HCT116 (cell line): Measurements from ENCODE around the gene MAPK8. TPM values are rescaled to one million over a fixed set of nuclear protein-coding genes. Genes with fewer than 3 reads are reported as not detected.

ENCODE experiments used
- ATAC-seq: fragments of 200-7000 bp; cut with Tn5 transposase; 2 replicates; pipeline ENCODE4 v1.9.1; 2020; ENCODE audit warnings: mild to moderate bottlenecking, moderate library complexity
- BruUV-seq: library from RNA; stranded (reverse); fragments of 400-500 nt; replicated peaks from 2 replicates; lab custom pipeline; 2021; lab: Mats Ljungman, UMichigan
- CTCF ChIA-PET: fragments of 300-600 bp; sonication (Branson Sonifier 250); formaldehyde crosslinking; loops from one replicate; lab custom pipeline; 2021; ENCODE audit warnings: antibody characterized with exemption; lab: Charles Lee
- POLR2A ChIA-PET: fragments of 300-600, 350-600 bp; sonication (Branson Sonifier 250); formaldehyde crosslinking; loops from one replicate; lab custom pipeline; 2021; ENCODE audit warnings: antibody characterized with exemption; lab: Charles Lee
- RAD21 ChIA-PET, 2 experiments: fragments of 300-600 bp; sonication (Branson Sonifier 250); formaldehyde crosslinking; loops; one replicate each; lab custom pipeline; 2023; ENCODE audit warnings: low total read pairs in 2 of 2; ENCODE audit not compliant: uncharacterized antibody in 2 of 2, unreplicated experiment in 2 of 2, low non-redundant PET in 1 of 2; lab: Charles Lee
- DNase-seq: peaks from one replicate; pipeline ENCODE4 v3.0.0-alpha.2; 2010; ENCODE audit warnings: low read depth, low spot score
- H2AFZ ChIP-seq: fragments of 200-600 bp; shearing (Covaris generic), sonication (generic); 2 replicates; pipeline ENCODE4 v1.6.1; 2017; ENCODE audit warnings: low read depth, mixed run types, mixed read lengths, antibody characterized with exemption, low read length; ENCODE audit not compliant: poor library complexity, severe bottlenecking
- H3K27ac ChIP-seq: 2 replicates; pipeline ENCODE4 v1.5.1; 2012; ENCODE audit warnings: low read depth, low read length
- H3K27me3 ChIP-seq: fragments of 200-600 bp; sonication (generic); 2 replicates; pipeline ENCODE4 v1.6.1; 2016; ENCODE audit warnings: mixed run types, low read length, mixed read lengths; ENCODE audit not compliant: insufficient read depth
- H3K36me3 ChIP-seq, 2 experiments: fragments of 200-500 bp in 1 of 2; fragments of 200-600 bp in 1 of 2; sonication (Bioruptor generic) in 1 of 2; sonication (generic) in 1 of 2; 2 replicates each; pipeline versions ENCODE4 v1.5.1 to v1.6.1; 2014 to 2016; ENCODE audit warnings: low read length in 2 of 2, inconsistent platforms in 1 of 2, mixed read lengths in 1 of 2, mixed run types in 1 of 2; ENCODE audit not compliant: insufficient read depth in 2 of 2, control insufficient read depth in 1 of 2
- H3K4me1 ChIP-seq, 2 experiments: fragments of 200-600 bp in 1 of 2; sonication (generic) in 1 of 2; 2 replicates each; pipeline versions ENCODE4 v1.5.1 to v1.6.1; 2012 to 2017; ENCODE audit warnings: low read length in 2 of 2, inconsistent platforms in 1 of 2, mild to moderate bottlenecking in 1 of 2, mixed read lengths in 1 of 2, mixed run types in 1 of 2, moderate library complexity in 1 of 2; ENCODE audit not compliant: insufficient read depth in 2 of 2, control insufficient read depth in 1 of 2
- H3K4me2 ChIP-seq: fragments of 200-600 bp; sonication (generic); 2 replicates; pipeline ENCODE4 v1.6.1; 2017; ENCODE audit warnings: mixed run types, low read length, mixed read lengths
- H3K4me3 ChIP-seq, 2 experiments: fragments of 200-600 bp in 1 of 2; sonication (generic) in 1 of 2; replicated peaks in 1 of 2; 2 replicates each; pipeline ENCODE4 v1.5.1; 2011 to 2016; ENCODE audit warnings: low read length in 2 of 2, control low read depth in 1 of 2, low read depth in 1 of 2, mild to moderate bottlenecking in 1 of 2, mixed read lengths in 1 of 2, mixed run types in 1 of 2
- H3K79me2 ChIP-seq: fragments of 200-600 bp; sonication (generic); 2 replicates; pipeline ENCODE4 v1.6.1; 2017; ENCODE audit warnings: mild to moderate bottlenecking, mixed run types, low read length, moderate library complexity, mixed read lengths; ENCODE audit not compliant: insufficient read depth
- H3K9ac ChIP-seq: fragments of 200-600 bp; sonication (generic); 2 replicates; pipeline ENCODE4 v1.6.1; 2016; ENCODE audit warnings: low read length, mixed read lengths
- H3K9me2 ChIP-seq: fragments of 200-600 bp; sonication (generic), shearing (Covaris generic); 2 replicates; pipeline ENCODE4 v1.6.1; 2017; ENCODE audit warnings: mixed run types, mild to moderate bottlenecking, moderate library complexity; ENCODE audit not compliant: insufficient read depth
- H3K9me3 ChIP-seq, 2 experiments: fragments of 200-500 bp in 1 of 2; fragments of 200-600 bp in 1 of 2; sonication (Bioruptor generic) in 1 of 2; sonication (generic) in 1 of 2; 2 replicates each; pipeline ENCODE4 v1.6.1; 2014 to 2017; ENCODE audit warnings: low read length in 2 of 2, mixed read lengths in 2 of 2, inconsistent platforms in 1 of 2, low read depth in 1 of 2, mild to moderate bottlenecking in 1 of 2, mixed run types in 1 of 2, moderate library complexity in 1 of 2; ENCODE audit not compliant: control insufficient read depth in 1 of 2, insufficient read depth in 1 of 2
- H4K20me1 ChIP-seq: fragments of 200-600 bp; sonication (generic), shearing (Covaris generic); 2 replicates; pipeline ENCODE4 v1.6.1; 2017; ENCODE audit warnings: mixed run types, mild to moderate bottlenecking, moderate library complexity; ENCODE audit not compliant: insufficient read depth
- CBX3 ChIP-seq: IDR thresholded peaks from 2 replicates; pipeline ENCODE4 v1.6.1; 2012; ENCODE audit warnings: low read depth
- CEBPB ChIP-seq: IDR thresholded peaks from 2 replicates; pipeline ENCODE4 v1.6.1; 2012; ENCODE audit warnings: low read depth
- EGR1 ChIP-seq: IDR thresholded peaks from 2 replicates; pipeline ENCODE4 v1.6.1; 2012; ENCODE audit warnings: low read depth
- ELF1 ChIP-seq: IDR thresholded peaks from 2 replicates; pipeline ENCODE4 v1.6.1; 2012; ENCODE audit warnings: low read depth, borderline replicate concordance
- EZH2 ChIP-seq: fragments of 200-600 bp; sonication (generic); IDR thresholded peaks from 2 replicates; pipeline ENCODE4 v1.6.1; 2017; ENCODE audit warnings: antibody characterized with exemption, mixed run types
- FOSL1 ChIP-seq: IDR thresholded peaks from 2 replicates; pipeline ENCODE4 v1.6.1; 2012; ENCODE audit warnings: low read depth
- JUND ChIP-seq: IDR thresholded peaks from 2 replicates; pipeline ENCODE4 v1.6.1; 2012
- POLR2A ChIP-seq: IDR thresholded peaks from 2 replicates; pipeline ENCODE4 v1.7.0; 2011; ENCODE audit warnings: borderline replicate concordance; ENCODE audit not compliant: insufficient read depth, insufficient read length; ENCODE audit errors: extremely low read depth
- POLR2AphosphoS5 ChIP-seq: IDR thresholded peaks from 2 replicates; pipeline ENCODE4 v1.6.1; 2011; ENCODE audit warnings: mild to moderate bottlenecking, low read depth, low read length, moderate library complexity
- SP1 ChIP-seq: IDR thresholded peaks from 2 replicates; pipeline ENCODE4 v1.6.1; 2012; ENCODE audit warnings: low read depth
- YY1 ChIP-seq: IDR thresholded peaks from 2 replicates; pipeline ENCODE4 v1.6.1; 2011; ENCODE audit warnings: low read length, low read depth, moderate library complexity, mild to moderate bottlenecking; ENCODE audit not compliant: insufficient replicate concordance; ENCODE audit errors: extremely low read depth
- ZBTB33 ChIP-seq: IDR thresholded peaks from 2 replicates; pipeline ENCODE4 v1.6.1; 2011; ENCODE audit warnings: mild to moderate bottlenecking, low read length, moderate library complexity; ENCODE audit not compliant: insufficient replicate concordance; ENCODE audit errors: extremely low read depth
- ZFX ChIP-seq: fragments of 450-650 bp; IDR thresholded peaks from 2 replicates; pipeline ENCODE4 v1.6.1; 2017
- intact Hi-C: fragments of 100-400 bp; cut with micrococcal nuclease; formaldehyde crosslinking; loops from 2 replicates; pipeline ENCODE4 v1.10.0; 2022
- total RNA-seq: library from RNA; stranded (reverse); gene quantifications from one replicate; pipeline ENCODE4 v1.2.1, GENCODE V29; 2021; ENCODE audit not compliant: unreplicated experiment
- TF ChIP-seq, protein P1 (sequence below): IDR thresholded peaks from 2 replicates; pipeline ENCODE4 v1.6.1; 2012
- TF ChIP-seq, protein P2 (sequence below): IDR thresholded peaks from 2 replicates; pipeline ENCODE4 v1.6.1; 2012; ENCODE audit warnings: low read depth

Gene MAPK8
- total RNA-seq, 1 experiment from 2014 or later, result 71.0 TPM

DNA sequence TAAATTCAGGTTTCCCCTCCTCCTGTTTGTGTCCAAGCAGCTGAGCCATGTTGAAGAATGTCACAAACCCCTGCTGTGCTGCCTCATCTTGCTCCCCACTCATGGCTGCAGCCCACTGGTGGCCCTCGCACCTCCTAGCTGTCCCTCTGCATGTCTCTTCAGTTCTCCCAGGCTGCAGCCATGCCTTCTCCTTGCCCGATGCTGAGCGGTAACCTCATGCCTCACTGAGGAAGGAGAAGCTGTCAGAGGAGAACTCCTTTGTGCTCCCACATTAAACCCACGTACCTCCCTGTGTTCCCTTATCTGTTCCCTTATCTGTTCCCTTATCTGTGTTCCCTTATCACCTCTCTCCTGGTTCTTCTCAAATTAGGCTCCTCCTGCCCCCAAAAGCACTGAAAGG is 21.7 kb upstream of the MAPK8 start:
- Histone ChIP-seq H3K27me3 (no peaks in the 10 kb centered on the region), H3K9ac (no peak overlapping the region), H3K79me2 (no peaks in the 10 kb centered on the region), H3K27ac (no peak overlapping the region), H4K20me1 (no peaks in the 10 kb centered on the region), H3K4me2 (no peak overlapping the region), H3K4me1 (peaks cover 1 to 5% of the 10 kb centered on the region in 2 experiments; a peak in 2 of 4 replicates), H3K9me3 (peaks cover 0 to 4% of the 10 kb centered on the region in 2 experiments; a peak in 1 of 4 replicates), H3K36me3 (no peaks in the 10 kb centered on the region), H3K4me3 (no peak overlapping the region), H2AFZ (no peak overlapping the region), H3K9me2 (no peaks in the 10 kb centered on the region)
- no peak for TF ChIP-seq YY1
- TF ChIP-seq, protein P1, sequence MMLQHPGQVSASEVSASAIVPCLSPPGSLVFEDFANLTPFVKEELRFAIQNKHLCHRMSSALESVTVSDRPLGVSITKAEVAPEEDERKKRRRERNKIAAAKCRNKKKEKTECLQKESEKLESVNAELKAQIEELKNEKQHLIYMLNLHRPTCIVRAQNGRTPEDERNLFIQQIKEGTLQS, result no peak
- no peak for TF ChIP-seq FOSL1
- ATAC-seq, result no peak
- no TSS peak for BruUV-seq
- no peak for DNase-seq
- CTCF ChIA-PET, result no interaction called here
- RAD21 ChIA-PET, result no interaction called here
- intact Hi-C loops, result no loop called here
- POLR2A ChIA-PET, result no interaction called here

DNA sequence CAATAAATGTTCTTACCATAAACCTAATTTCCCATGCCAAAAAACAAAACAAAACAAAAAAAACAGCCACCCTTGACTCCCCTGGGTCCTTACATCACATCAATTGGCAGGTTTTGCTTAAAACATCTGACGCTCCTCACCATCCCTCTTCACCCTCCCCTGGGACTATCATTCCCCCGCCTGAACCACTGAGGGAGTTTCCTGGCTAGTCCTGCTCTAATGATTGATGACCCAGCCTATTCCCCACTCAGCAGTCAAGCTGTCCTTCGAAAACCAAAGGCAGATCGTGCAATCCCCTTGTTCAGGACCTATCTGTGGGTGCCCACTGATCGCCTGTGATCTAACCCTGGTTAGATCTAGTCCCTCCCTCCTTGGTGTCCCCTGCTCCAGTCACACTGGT is 20.8 kb upstream of the MAPK8 start:
- no peak overlapping the region for H3K27ac ChIP-seq
- no TSS peak for BruUV-seq
- peaks cover 0 to 4% of the 10 kb centered on the region in 2 experiments; a peak in 1 of 4 replicates for H3K9me3 ChIP-seq
- no peak overlapping the region for H3K4me2 ChIP-seq
- no peak overlapping the region for H3K4me3 ChIP-seq
- H3K9me2 ChIP-seq, result no peaks in the 10 kb centered on the region
- intact Hi-C loops, result no loop called here
- H3K4me1 ChIP-seq, result peaks cover 2 to 7% of the 10 kb centered on the region in 2 experiments; a peak in 2 of 4 replicates
- H3K27me3 ChIP-seq, result no peaks in the 10 kb centered on the region
- DNase-seq (no peak), ATAC-seq (no peak)
- H3K36me3 ChIP-seq, result no peaks in the 10 kb centered on the region
- RAD21 ChIA-PET, result no interaction called here
- H3K9ac ChIP-seq, result no peak overlapping the region
- POLR2A ChIA-PET, result no interaction called here
- H2AFZ ChIP-seq, result no peak overlapping the region
- TF ChIP-seq JUND (no peak), YY1 (no peak), FOSL1 (no peak), CBX3 (no peak), ZFX (no peak), SP1 (no peak), ZBTB33 (no peak), EGR1 (no peak), CEBPB (no peak), POLR2A (no peak), POLR2AphosphoS5 (no peak), EZH2 (no peak), ELF1 (no peak)
- TF ChIP-seq, protein P1, result no peak
- TF ChIP-seq, protein P2, sequence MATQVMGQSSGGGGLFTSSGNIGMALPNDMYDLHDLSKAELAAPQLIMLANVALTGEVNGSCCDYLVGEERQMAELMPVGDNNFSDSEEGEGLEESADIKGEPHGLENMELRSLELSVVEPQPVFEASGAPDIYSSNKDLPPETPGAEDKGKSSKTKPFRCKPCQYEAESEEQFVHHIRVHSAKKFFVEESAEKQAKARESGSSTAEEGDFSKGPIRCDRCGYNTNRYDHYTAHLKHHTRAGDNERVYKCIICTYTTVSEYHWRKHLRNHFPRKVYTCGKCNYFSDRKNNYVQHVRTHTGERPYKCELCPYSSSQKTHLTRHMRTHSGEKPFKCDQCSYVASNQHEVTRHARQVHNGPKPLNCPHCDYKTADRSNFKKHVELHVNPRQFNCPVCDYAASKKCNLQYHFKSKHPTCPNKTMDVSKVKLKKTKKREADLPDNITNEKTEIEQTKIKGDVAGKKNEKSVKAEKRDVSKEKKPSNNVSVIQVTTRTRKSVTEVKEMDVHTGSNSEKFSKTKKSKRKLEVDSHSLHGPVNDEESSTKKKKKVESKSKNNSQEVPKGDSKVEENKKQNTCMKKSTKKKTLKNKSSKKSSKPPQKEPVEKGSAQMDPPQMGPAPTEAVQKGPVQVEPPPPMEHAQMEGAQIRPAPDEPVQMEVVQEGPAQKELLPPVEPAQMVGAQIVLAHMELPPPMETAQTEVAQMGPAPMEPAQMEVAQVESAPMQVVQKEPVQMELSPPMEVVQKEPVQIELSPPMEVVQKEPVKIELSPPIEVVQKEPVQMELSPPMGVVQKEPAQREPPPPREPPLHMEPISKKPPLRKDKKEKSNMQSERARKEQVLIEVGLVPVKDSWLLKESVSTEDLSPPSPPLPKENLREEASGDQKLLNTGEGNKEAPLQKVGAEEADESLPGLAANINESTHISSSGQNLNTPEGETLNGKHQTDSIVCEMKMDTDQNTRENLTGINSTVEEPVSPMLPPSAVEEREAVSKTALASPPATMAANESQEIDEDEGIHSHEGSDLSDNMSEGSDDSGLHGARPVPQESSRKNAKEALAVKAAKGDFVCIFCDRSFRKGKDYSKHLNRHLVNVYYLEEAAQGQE, result no peak
- CTCF ChIA-PET, result no interaction called here
- H4K20me1 ChIP-seq, result no peaks in the 10 kb centered on the region
- H3K79me2 ChIP-seq, result no peaks in the 10 kb centered on the region
